C4-2B (cell line): Measurements from ENCODE around the gene TRHDE.

ENCODE experiments used
- ZFX ChIP-seq: fragments of 450-650 bp; IDR thresholded peaks from 2 replicates; pipeline ENCODE4 v1.6.1; 2017
- TF ChIP-seq, protein P1 (sequence below): fragments of 450-650 bp; conservative IDR thresholded peaks from 2 replicates; pipeline ENCODE4 v1.5.1; 2017; ENCODE audit warnings: mild to moderate bottlenecking

- TF ChIP-seq, protein P1, sequence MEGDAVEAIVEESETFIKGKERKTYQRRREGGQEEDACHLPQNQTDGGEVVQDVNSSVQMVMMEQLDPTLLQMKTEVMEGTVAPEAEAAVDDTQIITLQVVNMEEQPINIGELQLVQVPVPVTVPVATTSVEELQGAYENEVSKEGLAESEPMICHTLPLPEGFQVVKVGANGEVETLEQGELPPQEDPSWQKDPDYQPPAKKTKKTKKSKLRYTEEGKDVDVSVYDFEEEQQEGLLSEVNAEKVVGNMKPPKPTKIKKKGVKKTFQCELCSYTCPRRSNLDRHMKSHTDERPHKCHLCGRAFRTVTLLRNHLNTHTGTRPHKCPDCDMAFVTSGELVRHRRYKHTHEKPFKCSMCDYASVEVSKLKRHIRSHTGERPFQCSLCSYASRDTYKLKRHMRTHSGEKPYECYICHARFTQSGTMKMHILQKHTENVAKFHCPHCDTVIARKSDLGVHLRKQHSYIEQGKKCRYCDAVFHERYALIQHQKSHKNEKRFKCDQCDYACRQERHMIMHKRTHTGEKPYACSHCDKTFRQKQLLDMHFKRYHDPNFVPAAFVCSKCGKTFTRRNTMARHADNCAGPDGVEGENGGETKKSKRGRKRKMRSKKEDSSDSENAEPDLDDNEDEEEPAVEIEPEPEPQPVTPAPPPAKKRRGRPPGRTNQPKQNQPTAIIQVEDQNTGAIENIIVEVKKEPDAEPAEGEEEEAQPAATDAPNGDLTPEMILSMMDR = no peak
- TF ChIP-seq ZFX = no peak
Measured at GRCh38 chr12:72313806-72314205, 41.6 kb downstream of the TRHDE start.
